Duodenal mucosa (tissue), 2 donors: ENCODE results near the gene NOP14.

Experiments used
- H3K27ac ChIP-seq: one replicate; pipeline ENCODE4 v1.7.0; 2013; ENCODE audit warnings: low read depth, low read length
- H3K27me3 ChIP-seq, 2 donors: one replicate each; pipeline ENCODE4 v1.7.0; 2013; ENCODE audit warnings: low read length in 2 of 2, control low read depth in 1 of 2; ENCODE audit not compliant: insufficient read depth in 2 of 2, control insufficient read depth in 1 of 2
- H3K36me3 ChIP-seq, 2 donors: one replicate each; pipeline ENCODE4 v1.7.0; 2013; ENCODE audit warnings: low read length in 2 of 2, control low read depth in 1 of 2; ENCODE audit not compliant: insufficient read depth in 2 of 2, control insufficient read depth in 1 of 2
- H3K4me1 ChIP-seq, 2 donors: one replicate each; pipeline ENCODE4 v1.7.0; 2013; ENCODE audit warnings: low read length in 2 of 2, control low read depth in 1 of 2; ENCODE audit not compliant: insufficient read depth in 2 of 2, control insufficient read depth in 1 of 2
- H3K4me3 ChIP-seq, 2 donors: one replicate each; pipeline ENCODE4 v1.7.0; 2013; ENCODE audit warnings: low read length in 2 of 2, low read depth in 1 of 2
- H3K9ac ChIP-seq, 2 donors: one replicate each; pipeline ENCODE4 v1.7.0; 2013; ENCODE audit warnings: low read length in 2 of 2, low read depth in 1 of 2
- H3K9me3 ChIP-seq, 2 donors: one replicate each; pipeline ENCODE4 v1.7.0; 2013; ENCODE audit warnings: low read length in 2 of 2, control low read depth in 1 of 2; ENCODE audit not compliant: control insufficient read depth in 1 of 2

NOP14 gene

GRCh38 chr4:2914256-2915126, 48.7 kb downstream of the NOP14 start:
- H3K36me3 ChIP-seq = peaks cover 23 to 61% of the 10 kb centered on the region in 2 donors
- H3K4me3 ChIP-seq = no peak overlapping the region
- H3K9me3 ChIP-seq = no peaks in the 10 kb centered on the region
- H3K9ac ChIP-seq = no peak overlapping the region
- no peak overlapping the region for H3K27ac ChIP-seq
- no peaks in the 10 kb centered on the region for H3K4me1 ChIP-seq
- no peaks in the 10 kb centered on the region for H3K27me3 ChIP-seq

GRCh38 chr4:2913168-2913567, 50.0 kb downstream of the NOP14 start:
- no peaks in the 10 kb centered on the region for H3K27me3 ChIP-seq

GRCh38 chr4:2911868-2912267, 51.3 kb downstream of the NOP14 start:
- no peak overlapping the region for H3K27ac ChIP-seq
- H3K27me3 ChIP-seq = no peaks in the 10 kb centered on the region
- no peak overlapping the region for H3K4me3 ChIP-seq
- no peaks in the 10 kb centered on the region for H3K4me1 ChIP-seq
- H3K36me3 ChIP-seq = peaks cover 39 to 87% of the 10 kb centered on the region in 2 donors
- no peak overlapping the region for H3K9ac ChIP-seq
- H3K9me3 ChIP-seq = no peaks in the 10 kb centered on the region

More at GRCh38 chr4:2913168-2913567, 50.0 kb downstream of the NOP14 start:
- Histone ChIP-seq H3K27ac (no peak overlapping the region), H3K9ac (no peak overlapping the region), H3K4me1 (no peaks in the 10 kb centered on the region), H3K9me3 (no peaks in the 10 kb centered on the region), H3K4me3 (no peak overlapping the region), H3K36me3 (peaks cover 30 to 74% of the 10 kb centered on the region in 2 donors)

GRCh38 chr4:2910409-2910808, 52.8 kb downstream of the NOP14 start:
- Histone ChIP-seq H3K36me3 (peaks cover 44 to 92% of the 10 kb centered on the region in 2 donors), H3K4me3 (no peak overlapping the region), H3K9me3 (no peaks in the 10 kb centered on the region), H3K27me3 (no peaks in the 10 kb centered on the region), H3K27ac (no peak overlapping the region), H3K4me1 (no peaks in the 10 kb centered on the region), H3K9ac (no peak overlapping the region)

- Histone ChIP-seq H3K36me3 (peaks cover 49 to 94% of the 10 kb centered on the region in 2 donors), H3K4me3 (no peak overlapping the region), H3K27ac (no peak overlapping the region), H3K9ac (no peak overlapping the region), H3K9me3 (no peaks in the 10 kb centered on the region), H3K27me3 (no peaks in the 10 kb centered on the region), H3K4me1 (no peaks in the 10 kb centered on the region)
These were observed 53.6 kb downstream of the NOP14 start for GRCh38 chr4:2909583-2909982.

GRCh38 chr4:2908686-2909085, 54.5 kb downstream of the NOP14 start:
- no peak overlapping the region for H3K9ac ChIP-seq
- H3K4me3 ChIP-seq = no peak overlapping the region
- no peaks in the 10 kb centered on the region for H3K27me3 ChIP-seq
- peaks cover 57 to 94% of the 10 kb centered on the region in 2 donors for H3K36me3 ChIP-seq
- no peaks in the 10 kb centered on the region for H3K4me1 ChIP-seq
- H3K27ac ChIP-seq = no peak overlapping the region
- no peaks in the 10 kb centered on the region for H3K9me3 ChIP-seq

GRCh38 chr4:2907706-2908293, 55.4 kb downstream of the NOP14 start:
- H3K27me3 ChIP-seq = no peaks in the 10 kb centered on the region
- H3K9me3 ChIP-seq = no peaks in the 10 kb centered on the region
- H3K36me3 ChIP-seq = peaks cover 65 to 92% of the 10 kb centered on the region in 2 donors
- H3K9ac ChIP-seq = no peak overlapping the region
- H3K4me1 ChIP-seq = no peaks in the 10 kb centered on the region
- H3K4me3 ChIP-seq = no peak overlapping the region
- H3K27ac ChIP-seq = no peak overlapping the region

- Histone ChIP-seq H3K9ac (no peak overlapping the region), H3K27ac (no peak overlapping the region), H3K9me3 (no peaks in the 10 kb centered on the region), H3K27me3 (no peaks in the 10 kb centered on the region), H3K36me3 (peaks cover 65 to 93% of the 10 kb centered on the region in 2 donors), H3K4me3 (no peak overlapping the region), H3K4me1 (no peaks in the 10 kb centered on the region)
These were observed 56.0 kb downstream of the NOP14 start for GRCh38 chr4:2907226-2907625.

- H3K4me1 ChIP-seq = peaks cover 0 to 9% of the 10 kb centered on the region in 2 donors
- H3K9me3 ChIP-seq = no peaks in the 10 kb centered on the region
- H3K9ac ChIP-seq = no peak overlapping the region
- no peak overlapping the region for H3K4me3 ChIP-seq
- H3K27ac ChIP-seq = no peak overlapping the region
- no peaks in the 10 kb centered on the region for H3K27me3 ChIP-seq
- H3K36me3 ChIP-seq = peaks cover 61 to 86% of the 10 kb centered on the region in 2 donors
These were observed 57.0 kb downstream of the NOP14 start for GRCh38 chr4:2906218-2906617.

GRCh38 chr4:2905544-2905943, 57.7 kb downstream of the NOP14 start:
- no peaks in the 10 kb centered on the region for H3K9me3 ChIP-seq
- H3K27me3 ChIP-seq = no peaks in the 10 kb centered on the region
- no peak overlapping the region for H3K4me3 ChIP-seq
- H3K9ac ChIP-seq = no peak overlapping the region
- H3K4me1 ChIP-seq = peaks cover 0 to 14% of the 10 kb centered on the region in 2 donors
- H3K27ac ChIP-seq = no peak overlapping the region
- H3K36me3 ChIP-seq = peaks cover 61 to 87% of the 10 kb centered on the region in 2 donors
